ENCODE data around the gene TELO2. TPM values are rescaled to one million over a fixed set of nuclear protein-coding genes. Genes with fewer than 3 reads are reported as not detected.

The TELO2 gene
- total and polyA plus RNA-seq, 4 donors = 12.9 to 19.3 (median 16.2) TPM

DNA sequence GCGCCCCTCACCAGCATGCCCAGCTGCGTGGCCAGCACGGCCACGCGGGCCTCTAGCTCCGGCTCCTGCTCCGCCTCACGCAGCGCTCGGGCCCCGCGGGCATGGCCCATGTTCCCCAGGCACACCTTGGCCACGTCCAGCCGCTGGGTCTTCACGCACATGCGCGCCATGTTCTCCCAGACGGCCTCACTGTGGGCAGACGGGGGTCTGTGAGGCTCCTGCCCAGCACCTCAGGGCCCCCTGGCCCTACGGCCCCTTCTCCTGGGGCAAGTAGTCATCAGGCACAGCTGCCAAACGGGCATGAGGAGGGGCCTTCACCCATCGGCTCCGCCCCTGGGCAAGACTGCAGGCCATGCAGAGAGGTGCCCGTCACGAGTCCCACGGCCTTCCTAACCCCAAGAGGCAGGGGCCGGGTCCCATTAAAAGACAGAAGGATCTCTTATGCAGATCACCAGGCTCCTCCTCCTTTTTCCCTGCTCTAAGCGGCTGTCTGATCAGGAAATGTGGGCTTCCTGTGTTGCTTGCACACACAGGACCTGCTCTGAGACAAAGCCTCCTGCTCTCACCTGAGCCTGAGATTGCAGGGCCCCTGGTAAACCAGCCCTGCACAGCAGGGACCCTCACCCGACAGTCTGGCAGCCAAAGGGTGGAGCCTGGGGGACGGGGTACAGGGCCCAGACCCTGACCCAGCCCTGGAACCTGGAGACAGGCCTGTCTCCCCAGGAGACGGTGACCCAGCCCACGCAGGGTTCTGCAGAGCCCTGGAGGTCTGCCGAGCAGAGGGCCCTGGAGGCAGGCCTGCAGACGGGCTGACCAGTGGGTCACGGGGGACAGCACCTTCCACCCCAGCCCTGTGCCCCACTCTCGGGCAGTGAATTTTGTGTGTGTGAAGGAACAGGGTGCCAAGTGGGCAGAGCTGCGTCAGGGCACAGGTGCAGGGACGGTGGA, 33.7 kb downstream of the TELO2 start (continued):
- TF ChIP-seq, protein P1, sequence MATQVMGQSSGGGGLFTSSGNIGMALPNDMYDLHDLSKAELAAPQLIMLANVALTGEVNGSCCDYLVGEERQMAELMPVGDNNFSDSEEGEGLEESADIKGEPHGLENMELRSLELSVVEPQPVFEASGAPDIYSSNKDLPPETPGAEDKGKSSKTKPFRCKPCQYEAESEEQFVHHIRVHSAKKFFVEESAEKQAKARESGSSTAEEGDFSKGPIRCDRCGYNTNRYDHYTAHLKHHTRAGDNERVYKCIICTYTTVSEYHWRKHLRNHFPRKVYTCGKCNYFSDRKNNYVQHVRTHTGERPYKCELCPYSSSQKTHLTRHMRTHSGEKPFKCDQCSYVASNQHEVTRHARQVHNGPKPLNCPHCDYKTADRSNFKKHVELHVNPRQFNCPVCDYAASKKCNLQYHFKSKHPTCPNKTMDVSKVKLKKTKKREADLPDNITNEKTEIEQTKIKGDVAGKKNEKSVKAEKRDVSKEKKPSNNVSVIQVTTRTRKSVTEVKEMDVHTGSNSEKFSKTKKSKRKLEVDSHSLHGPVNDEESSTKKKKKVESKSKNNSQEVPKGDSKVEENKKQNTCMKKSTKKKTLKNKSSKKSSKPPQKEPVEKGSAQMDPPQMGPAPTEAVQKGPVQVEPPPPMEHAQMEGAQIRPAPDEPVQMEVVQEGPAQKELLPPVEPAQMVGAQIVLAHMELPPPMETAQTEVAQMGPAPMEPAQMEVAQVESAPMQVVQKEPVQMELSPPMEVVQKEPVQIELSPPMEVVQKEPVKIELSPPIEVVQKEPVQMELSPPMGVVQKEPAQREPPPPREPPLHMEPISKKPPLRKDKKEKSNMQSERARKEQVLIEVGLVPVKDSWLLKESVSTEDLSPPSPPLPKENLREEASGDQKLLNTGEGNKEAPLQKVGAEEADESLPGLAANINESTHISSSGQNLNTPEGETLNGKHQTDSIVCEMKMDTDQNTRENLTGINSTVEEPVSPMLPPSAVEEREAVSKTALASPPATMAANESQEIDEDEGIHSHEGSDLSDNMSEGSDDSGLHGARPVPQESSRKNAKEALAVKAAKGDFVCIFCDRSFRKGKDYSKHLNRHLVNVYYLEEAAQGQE (IDR thresholded peaks at IDR 0.05) = no peak
- no peak for TF ChIP-seq YY1 (IDR thresholded peaks at IDR 0.05)
- no peak for TF ChIP-seq SP1 (IDR thresholded peaks at IDR 0.05)
- TF ChIP-seq, protein P2, sequence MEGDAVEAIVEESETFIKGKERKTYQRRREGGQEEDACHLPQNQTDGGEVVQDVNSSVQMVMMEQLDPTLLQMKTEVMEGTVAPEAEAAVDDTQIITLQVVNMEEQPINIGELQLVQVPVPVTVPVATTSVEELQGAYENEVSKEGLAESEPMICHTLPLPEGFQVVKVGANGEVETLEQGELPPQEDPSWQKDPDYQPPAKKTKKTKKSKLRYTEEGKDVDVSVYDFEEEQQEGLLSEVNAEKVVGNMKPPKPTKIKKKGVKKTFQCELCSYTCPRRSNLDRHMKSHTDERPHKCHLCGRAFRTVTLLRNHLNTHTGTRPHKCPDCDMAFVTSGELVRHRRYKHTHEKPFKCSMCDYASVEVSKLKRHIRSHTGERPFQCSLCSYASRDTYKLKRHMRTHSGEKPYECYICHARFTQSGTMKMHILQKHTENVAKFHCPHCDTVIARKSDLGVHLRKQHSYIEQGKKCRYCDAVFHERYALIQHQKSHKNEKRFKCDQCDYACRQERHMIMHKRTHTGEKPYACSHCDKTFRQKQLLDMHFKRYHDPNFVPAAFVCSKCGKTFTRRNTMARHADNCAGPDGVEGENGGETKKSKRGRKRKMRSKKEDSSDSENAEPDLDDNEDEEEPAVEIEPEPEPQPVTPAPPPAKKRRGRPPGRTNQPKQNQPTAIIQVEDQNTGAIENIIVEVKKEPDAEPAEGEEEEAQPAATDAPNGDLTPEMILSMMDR (IDR thresholded peaks at IDR 0.05; ENCODE audit: low read depth, low read length, missing input control) = no peak
- no peak for TF ChIP-seq RAD21 (IDR thresholded peaks at IDR 0.05)
- no peak for TF ChIP-seq FOXA1 (IDR thresholded peaks at IDR 0.05)

DNA sequence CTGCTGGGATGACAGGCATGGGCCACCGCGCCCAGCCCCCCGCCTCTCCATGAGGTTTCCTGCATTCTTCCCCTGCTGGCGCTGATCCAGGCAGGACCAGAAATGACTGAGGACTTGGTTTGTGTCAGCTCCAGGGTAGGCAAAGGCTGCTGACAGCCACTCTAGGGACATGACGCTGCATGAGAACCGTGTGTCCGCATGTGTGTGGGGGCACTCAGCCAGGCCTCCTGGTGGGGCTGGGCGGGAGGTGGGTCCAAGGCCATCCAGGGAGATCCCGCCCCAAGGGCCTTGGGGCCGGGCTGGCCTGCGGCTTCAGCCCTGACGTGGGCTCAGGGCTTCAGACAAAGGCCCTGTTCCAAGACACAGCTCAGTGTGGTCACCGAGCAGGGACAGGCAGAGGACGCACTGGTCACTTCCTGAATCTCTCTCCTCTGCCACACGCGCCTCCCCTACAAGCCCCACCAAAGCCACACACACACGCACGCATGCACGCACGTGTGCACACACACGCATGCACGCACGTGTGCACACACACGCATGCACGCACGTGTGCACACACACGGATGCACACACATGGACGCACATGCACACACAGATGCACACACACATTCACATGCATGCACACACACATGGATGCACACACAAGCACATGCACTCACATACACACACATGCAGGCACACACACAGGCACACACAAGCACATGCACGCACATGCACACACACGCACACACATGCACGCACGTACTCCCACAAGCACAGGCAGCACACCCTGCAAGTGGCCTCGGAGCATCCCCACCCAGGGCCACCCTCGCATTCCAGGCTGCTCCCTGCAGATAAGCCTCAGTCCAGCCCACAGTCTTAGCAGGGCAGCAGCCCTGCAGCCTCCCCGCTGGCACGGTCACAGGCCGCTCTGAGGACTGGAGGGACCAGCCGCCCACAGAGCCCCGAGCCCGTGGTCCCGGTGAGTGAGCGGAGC, 35.0 kb downstream of the TELO2 start:
- Histone ChIP-seq H3K4me1 (ENCODE audit: control insufficient read depth in 4 of 4, insufficient read depth in 4 of 4, low read length in 3 of 4) (peaks cover 0 to 5% (median 0%) of the 10 kb centered on the region in 4 donors), H3K9ac (ENCODE audit: low read depth in 1 of 2, low read length in 2 of 2) (no peak overlapping the region), H3K36me3 (ENCODE audit: control insufficient read depth in 4 of 4, insufficient read depth in 3 of 4, low read depth in 1 of 4, low read length in 3 of 4) (peaks cover 0 to 7% (median 2%) of the 10 kb centered on the region in 4 donors), H3K4me3 (ENCODE audit: low read depth in 1 of 3, low read length in 3 of 3) (no peak overlapping the region), H3K27me3 (ENCODE audit: control insufficient read depth in 4 of 4, insufficient read depth in 4 of 4, low read length in 3 of 4) (no peaks in the 10 kb centered on the region), H3K27ac (ENCODE audit: low read depth in 1 of 2, low read length in 2 of 2) (no peak overlapping the region), H3K9me3 (ENCODE audit: control insufficient read depth in 4 of 4, low read length in 3 of 4) (no peaks in the 10 kb centered on the region)
- WGBS = 77% methylated on average over 42 of the region's 42 CpGs
- TF ChIP-seq, protein P1 (IDR thresholded peaks at IDR 0.05) = no peak
- TF ChIP-seq EGR1 (IDR thresholded peaks at IDR 0.05; ENCODE audit: low read depth in 2 of 2) = no peak
- no peak for TF ChIP-seq YY1 (IDR thresholded peaks at IDR 0.05)
- no peak for TF ChIP-seq RXRA (IDR thresholded peaks at IDR 0.05)
- no peak for TF ChIP-seq FOXA2 (IDR thresholded peaks at IDR 0.05)
- no peak for TF ChIP-seq HNF4A (conservative IDR thresholded peaks at IDR 0.05)
- no peak for TF ChIP-seq FOXA1 (IDR thresholded peaks at IDR 0.05)
- TF ChIP-seq JUND (IDR thresholded peaks at IDR 0.05) = no peak
- TF ChIP-seq RAD21 (IDR thresholded peaks at IDR 0.05) = no peak
- TF ChIP-seq SP1 (IDR thresholded peaks at IDR 0.05) = no peak
- TF ChIP-seq, protein P3, sequence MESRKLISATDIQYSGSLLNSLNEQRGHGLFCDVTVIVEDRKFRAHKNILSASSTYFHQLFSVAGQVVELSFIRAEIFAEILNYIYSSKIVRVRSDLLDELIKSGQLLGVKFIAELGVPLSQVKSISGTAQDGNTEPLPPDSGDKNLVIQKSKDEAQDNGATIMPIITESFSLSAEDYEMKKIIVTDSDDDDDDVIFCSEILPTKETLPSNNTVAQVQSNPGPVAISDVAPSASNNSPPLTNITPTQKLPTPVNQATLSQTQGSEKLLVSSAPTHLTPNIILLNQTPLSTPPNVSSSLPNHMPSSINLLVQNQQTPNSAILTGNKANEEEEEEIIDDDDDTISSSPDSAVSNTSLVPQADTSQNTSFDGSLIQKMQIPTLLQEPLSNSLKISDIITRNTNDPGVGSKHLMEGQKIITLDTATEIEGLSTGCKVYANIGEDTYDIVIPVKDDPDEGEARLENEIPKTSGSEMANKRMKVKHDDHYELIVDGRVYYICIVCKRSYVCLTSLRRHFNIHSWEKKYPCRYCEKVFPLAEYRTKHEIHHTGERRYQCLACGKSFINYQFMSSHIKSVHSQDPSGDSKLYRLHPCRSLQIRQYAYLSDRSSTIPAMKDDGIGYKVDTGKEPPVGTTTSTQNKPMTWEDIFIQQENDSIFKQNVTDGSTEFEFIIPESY (IDR thresholded peaks at IDR 0.05) = no peak
- no peak for TF ChIP-seq NR2F2 (IDR thresholded peaks at IDR 0.05)
- TF ChIP-seq, protein P2 (IDR thresholded peaks at IDR 0.05; ENCODE audit: low read depth, low read length, missing input control) = no peak
- TF ChIP-seq GABPA (IDR thresholded peaks at IDR 0.05 in 1 of 2, conservative IDR thresholded peaks at IDR 0.05 in 1 of 2) = no peak
- no peak for TF ChIP-seq TAF1 (conservative IDR thresholded peaks at IDR 0.05)
- DNase-seq (ENCODE audit: low spot score) = no peak
